Peyer's patch (tissue), 4 donors: Measurements from ENCODE around the gene CCNG1. TPM values are rescaled to one million over a fixed set of nuclear protein-coding genes. Genes with fewer than 3 reads are reported as not detected.
"Not testable (repeated sequence)": the region's sequence is repeated elsewhere in the genome, so short reads cannot be mapped to it uniquely, and the experiment has no call there.

Source experiments
- DNase-seq, 3 donors: peaks; one replicate each; pipeline ENCODE4 v3.0.0-alpha.2; 2017 to 2019
- H3K27ac ChIP-seq, 4 donors: fragments of 200-600 bp; sonication (generic); one replicate each; pipeline ENCODE4 v1.5.1; 2016 to 2019
- H3K27me3 ChIP-seq, 2 donors: fragments of 200-600 bp; sonication (generic); one replicate each; pipeline ENCODE4 v1.5.1; 2019
- H3K36me3 ChIP-seq, 3 donors: fragments of 200-600 bp; sonication (generic); one replicate each; pipeline ENCODE4 v1.5.1; 2016 to 2019
- H3K4me1 ChIP-seq, 4 donors: fragments of 200-600 bp; sonication (generic); one replicate each; pipeline ENCODE4 v1.5.1; 2016 to 2019
- H3K4me3 ChIP-seq, 4 donors: fragments of 200-600 bp; sonication (generic); 1 replicate in 3 of 4; 2 replicates in 1 of 4; pipeline ENCODE4 v1.5.1; 2016 to 2019; ENCODE audit warnings: mild to moderate bottlenecking in 1 of 4
- H3K9me3 ChIP-seq, 4 donors: fragments of 200-600 bp; sonication (generic); one replicate each; pipeline ENCODE4 v1.5.1; 2016 to 2019; ENCODE audit warnings: mild to moderate bottlenecking in 1 of 4
- POLR2A ChIP-seq, 2 donors: fragments of 450-650 bp; IDR thresholded peaks; one replicate each; pipeline ENCODE4 v1.5.1; 2017; ENCODE audit warnings: antibody characterized with exemption in 2 of 2, mild to moderate bottlenecking in 2 of 2, moderate library complexity in 2 of 2
- total RNA-seq, 4 donors: library from RNA; depleted of rRNA; stranded (reverse); fragments of >200 nt; gene quantifications; one replicate each; pipeline ENCODE4 v1.1.0, GENCODE V29; 2016
- TF ChIP-seq, protein P1 (sequence below), 6 experiments: fragments of 450-650 bp in 4 of 6; fragments of 200-600 bp in 2 of 6; sonication (generic) in 1 of 6; IDR thresholded peaks; one replicate each; pipeline ENCODE4 v1.5.1; 2017 to 2019; ENCODE audit warnings: antibody characterized with exemption in 6 of 6, mild to moderate bottlenecking in 3 of 6, moderate library complexity in 1 of 6

CCNG1 gene
- 100 to 1,000 TPM; 213 to 306 (median 246) TPM for total RNA-seq

- H3K36me3 ChIP-seq: peaks cover 0 to 14% (median 0%) of the 10 kb centered on the region in 3 donors
- peak within 1 kb of the TSS; percentile 68 to 77 (median 74) for H3K4me3 ChIP-seq
- H3K4me1 ChIP-seq: peaks cover 0 to 16% (median 4%) of the 10 kb centered on the region in 4 donors
- peak within 1 kb of the TSS; percentile 80 to 93 (median 88) for H3K27ac ChIP-seq
- H3K27me3 ChIP-seq: no peaks in the 10 kb centered on the region
- DNase-seq: peak; percentile 93 to 98 (median 95)
- H3K9me3 ChIP-seq: no peaks in the 10 kb centered on the region
- TF ChIP-seq POLR2A (IDR thresholded peaks at IDR 0.05): peak; percentile 87 to 89
- TF ChIP-seq, protein P1, sequence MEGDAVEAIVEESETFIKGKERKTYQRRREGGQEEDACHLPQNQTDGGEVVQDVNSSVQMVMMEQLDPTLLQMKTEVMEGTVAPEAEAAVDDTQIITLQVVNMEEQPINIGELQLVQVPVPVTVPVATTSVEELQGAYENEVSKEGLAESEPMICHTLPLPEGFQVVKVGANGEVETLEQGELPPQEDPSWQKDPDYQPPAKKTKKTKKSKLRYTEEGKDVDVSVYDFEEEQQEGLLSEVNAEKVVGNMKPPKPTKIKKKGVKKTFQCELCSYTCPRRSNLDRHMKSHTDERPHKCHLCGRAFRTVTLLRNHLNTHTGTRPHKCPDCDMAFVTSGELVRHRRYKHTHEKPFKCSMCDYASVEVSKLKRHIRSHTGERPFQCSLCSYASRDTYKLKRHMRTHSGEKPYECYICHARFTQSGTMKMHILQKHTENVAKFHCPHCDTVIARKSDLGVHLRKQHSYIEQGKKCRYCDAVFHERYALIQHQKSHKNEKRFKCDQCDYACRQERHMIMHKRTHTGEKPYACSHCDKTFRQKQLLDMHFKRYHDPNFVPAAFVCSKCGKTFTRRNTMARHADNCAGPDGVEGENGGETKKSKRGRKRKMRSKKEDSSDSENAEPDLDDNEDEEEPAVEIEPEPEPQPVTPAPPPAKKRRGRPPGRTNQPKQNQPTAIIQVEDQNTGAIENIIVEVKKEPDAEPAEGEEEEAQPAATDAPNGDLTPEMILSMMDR (IDR thresholded peaks at IDR 0.05): peak in 2 of 6 experiments; percentile 7 to 14
Observed at GRCh38 chr5:163437309-163438182, at the start of gene CCNG1. Gene CCNG1, plus strand, starts transcription at chr5:163437595. Its CDS starts 1,662 bp downstream, at chr5:163439257.

- TF ChIP-seq POLR2A (IDR thresholded peaks at IDR 0.05): no peak
- TF ChIP-seq, protein P1 (IDR thresholded peaks at IDR 0.05): no peak
- H3K4me3 ChIP-seq: no peak overlapping the region
Observed at GRCh38 chr5:163395792-163396191, 41.6 kb upstream of the CCNG1 start.

DNA sequence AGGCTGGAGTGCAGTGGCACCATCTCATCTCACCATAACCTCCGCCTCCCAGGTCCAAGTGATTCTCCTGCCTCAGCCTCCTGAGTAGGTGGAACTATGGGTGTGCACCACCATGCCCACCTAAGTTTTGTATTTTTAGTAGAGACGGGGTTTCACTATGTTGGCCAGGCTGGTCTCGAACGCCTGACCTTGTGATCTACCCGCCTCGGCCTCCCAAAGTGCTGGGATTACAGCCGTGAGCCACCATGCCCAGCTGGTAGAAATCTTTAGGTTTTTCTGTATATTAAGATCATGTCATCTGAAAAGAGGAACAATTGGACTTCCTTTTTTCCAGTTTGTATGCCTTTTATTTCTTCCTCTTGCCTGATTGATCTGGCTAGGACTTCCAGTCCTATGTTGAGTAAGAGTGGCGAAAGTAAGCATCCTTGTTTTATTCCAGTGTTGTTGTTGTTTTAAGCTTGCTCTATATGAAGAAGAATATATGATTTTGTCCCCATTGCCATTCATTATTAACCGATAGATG lies 40.5 kb upstream of the CCNG1 start:
- not testable (repeated sequence) for DNase-seq, H3K36me3 ChIP-seq, H3K27ac ChIP-seq, H3K27me3 ChIP-seq, H3K4me3 ChIP-seq, H3K4me1 ChIP-seq, H3K9me3 ChIP-seq

More at GRCh38 chr5:163395792-163396191, 41.6 kb upstream of the CCNG1 start:
- no peaks in the 10 kb centered on the region for H3K27me3 ChIP-seq
- H3K4me1 ChIP-seq: no peaks in the 10 kb centered on the region
- no peak for DNase-seq
- H3K36me3 ChIP-seq: no peaks in the 10 kb centered on the region
- no peaks in the 10 kb centered on the region for H3K9me3 ChIP-seq
- no peak overlapping the region for H3K27ac ChIP-seq

GRCh38 chr5:163397354-163397753 lies 40.0 kb upstream of the CCNG1 start:
- no peak for DNase-seq
- H3K36me3 ChIP-seq: no peaks in the 10 kb centered on the region
- H3K4me3 ChIP-seq: no peak overlapping the region
- H3K9me3 ChIP-seq: no peaks in the 10 kb centered on the region
- no peak for TF ChIP-seq POLR2A (IDR thresholded peaks at IDR 0.05)
- TF ChIP-seq, protein P1 (IDR thresholded peaks at IDR 0.05): peak in 2 of 6 experiments; percentile 11 to 16
- no peaks in the 10 kb centered on the region for H3K27me3 ChIP-seq
- H3K27ac ChIP-seq: no peak overlapping the region
- H3K4me1 ChIP-seq: no peaks in the 10 kb centered on the region

- Histone ChIP-seq H3K27ac (no peak overlapping the region), H3K27me3 (no peaks in the 10 kb centered on the region), H3K4me3 (no peak overlapping the region), H3K36me3 (no peaks in the 10 kb centered on the region), H3K4me1 (no peaks in the 10 kb centered on the region), H3K9me3 (no peaks in the 10 kb centered on the region)
- no peak for TF ChIP-seq POLR2A (IDR thresholded peaks at IDR 0.05)
- TF ChIP-seq, protein P1 (IDR thresholded peaks at IDR 0.05): no peak
- no peak for DNase-seq
Observed at GRCh38 chr5:163399923-163400322, 37.5 kb upstream of the CCNG1 start.

GRCh38 chr5:163401271-163401670 lies 36.1 kb upstream of the CCNG1 start:
- DNase-seq: no peak

More at GRCh38 chr5:163401271-163401670, 36.1 kb upstream of the CCNG1 start:
- H3K27me3 ChIP-seq: no peaks in the 10 kb centered on the region
- H3K27ac ChIP-seq: no peak overlapping the region
- H3K36me3 ChIP-seq: no peaks in the 10 kb centered on the region
- TF ChIP-seq, protein P1 (IDR thresholded peaks at IDR 0.05): no peak
- TF ChIP-seq POLR2A (IDR thresholded peaks at IDR 0.05): no peak
- H3K4me3 ChIP-seq: no peak overlapping the region
- no peaks in the 10 kb centered on the region for H3K9me3 ChIP-seq
- H3K4me1 ChIP-seq: no peaks in the 10 kb centered on the region
